H9 (cell line): ENCODE measurements around the gene SIRT7. TPM values are rescaled to one million over a fixed set of nuclear protein-coding genes. Genes with fewer than 3 reads are reported as not detected.

Source experiments
- DNase-seq: peaks from one replicate; pipeline ENCODE4 v3.0.0-alpha.2; 2017
- H2AFZ ChIP-seq: one replicate; pipeline ENCODE4 v1.6.1; 2013; ENCODE audit warnings: mild to moderate bottlenecking, low read length, control low read depth, moderate library complexity
- H2AK5ac ChIP-seq: 2 replicates; pipeline ENCODE4 v1.6.1; 2013; ENCODE audit warnings: low read length, control low read depth, mixed read lengths; ENCODE audit not compliant: insufficient read length
- H2BK120ac ChIP-seq: one replicate; pipeline ENCODE4 v1.6.1; 2013; ENCODE audit warnings: low read depth, mild to moderate bottlenecking, low read length, control low read depth, inconsistent platforms; ENCODE audit not compliant: poor library complexity, severe bottlenecking
- H2BK12ac ChIP-seq: 2 replicates; pipeline ENCODE4 v1.6.1; 2013; ENCODE audit warnings: low read length, control low read depth, mixed read lengths, low read depth; ENCODE audit not compliant: insufficient read length
- H2BK15ac ChIP-seq: 2 replicates; pipeline ENCODE4 v1.6.1; 2013; ENCODE audit warnings: low read depth, low read length, control low read depth
- H2BK20ac ChIP-seq: one replicate; pipeline ENCODE4 v1.6.1; 2013; ENCODE audit warnings: low read depth, mild to moderate bottlenecking, low read length, control low read depth, inconsistent platforms; ENCODE audit not compliant: poor library complexity, severe bottlenecking
- H2BK5ac ChIP-seq: 2 replicates; pipeline ENCODE4 v1.6.1; 2013; ENCODE audit warnings: low read length, control low read depth, mixed read lengths; ENCODE audit not compliant: insufficient read length
- H3K14ac ChIP-seq: 2 replicates; pipeline ENCODE4 v1.6.1; 2013; ENCODE audit warnings: low read length, control low read depth; ENCODE audit not compliant: insufficient read depth
- H3K18ac ChIP-seq: 2 replicates; pipeline ENCODE4 v1.6.1; 2013; ENCODE audit warnings: low read depth, mild to moderate bottlenecking, mixed read lengths, low read length, control low read depth; ENCODE audit not compliant: insufficient read length
- H3K23ac ChIP-seq: 2 replicates; pipeline ENCODE4 v1.6.1; 2013; ENCODE audit warnings: low read length, control low read depth, mixed read lengths, low read depth; ENCODE audit not compliant: insufficient read length
- H3K23me2 ChIP-seq: 2 replicates; pipeline ENCODE4 v1.6.1; 2013; ENCODE audit warnings: low read depth, mild to moderate bottlenecking, mixed read lengths, low read length, control low read depth; ENCODE audit not compliant: insufficient read length, poor library complexity, severe bottlenecking
- H3K27ac ChIP-seq: 2 replicates; pipeline ENCODE4 v1.5.1; 2013; ENCODE audit warnings: low read length, control low read depth, mixed read lengths, low read depth; ENCODE audit not compliant: insufficient read length
- H3K27me3 ChIP-seq: 2 replicates; pipeline ENCODE4 v1.6.1; 2013; ENCODE audit warnings: low read length, control low read depth, inconsistent platforms; ENCODE audit not compliant: insufficient read depth
- H3K4ac ChIP-seq: 2 replicates; pipeline ENCODE4 v1.6.1; 2013; ENCODE audit warnings: low read depth, mild to moderate bottlenecking, control low read depth, inconsistent platforms, low read length, moderate library complexity
- H3K4me1 ChIP-seq: 2 replicates; pipeline ENCODE4 v1.6.1; 2013; ENCODE audit warnings: low read length, control low read depth, inconsistent platforms; ENCODE audit not compliant: insufficient read depth
- H3K4me2 ChIP-seq: 2 replicates; pipeline ENCODE4 v1.6.1; 2013; ENCODE audit warnings: low read length, control low read depth, mixed read lengths; ENCODE audit not compliant: insufficient read length, insufficient read depth
- H3K56ac ChIP-seq: 2 replicates; pipeline ENCODE4 v1.6.1; 2013; ENCODE audit warnings: low read depth, mild to moderate bottlenecking, mixed read lengths, low read length, control low read depth; ENCODE audit not compliant: insufficient read length
- H3K79me1 ChIP-seq: 2 replicates; pipeline ENCODE4 v1.6.1; 2013; ENCODE audit warnings: low read depth, mild to moderate bottlenecking, moderate library complexity, low read length, control low read depth, inconsistent platforms; ENCODE audit not compliant: insufficient read depth, poor library complexity, severe bottlenecking
- H3K79me2 ChIP-seq: 2 replicates; pipeline ENCODE4 v1.6.1; 2013; ENCODE audit warnings: low read length, control low read depth, inconsistent platforms; ENCODE audit not compliant: insufficient read depth
- H3K9ac ChIP-seq: 2 replicates; pipeline ENCODE4 v1.6.1; 2013; ENCODE audit warnings: low read length, control low read depth, mixed read lengths; ENCODE audit not compliant: insufficient read length; ENCODE audit errors: extremely low read depth
- H3K9me3 ChIP-seq: one replicate; pipeline ENCODE4 v1.6.1; 2013; ENCODE audit warnings: low read depth, low read length, inconsistent platforms; ENCODE audit not compliant: control insufficient read depth
- H3T11ph ChIP-seq: one replicate; pipeline ENCODE4 v1.6.1; 2013; ENCODE audit warnings: mild to moderate bottlenecking, low read length, control low read depth, inconsistent platforms
- H4K20me1 ChIP-seq: one replicate; pipeline ENCODE4 v1.6.1; 2013; ENCODE audit not compliant: control insufficient read depth, insufficient read length, insufficient read depth
- H4K5ac ChIP-seq: 2 replicates; pipeline ENCODE4 v1.6.1; 2013; ENCODE audit warnings: low read depth, mild to moderate bottlenecking, mixed read lengths, low read length, control low read depth; ENCODE audit not compliant: insufficient read length
- H4K8ac ChIP-seq: replicated peaks from 2 replicates; pipeline ENCODE4 v1.6.1; 2013; ENCODE audit warnings: low read length, control low read depth, mixed read lengths, low read depth; ENCODE audit not compliant: insufficient read length
- H4K91ac ChIP-seq: 2 replicates; pipeline ENCODE4 v1.6.1; 2013; ENCODE audit warnings: low read depth, mild to moderate bottlenecking, moderate library complexity, mixed read lengths, low read length, control low read depth; ENCODE audit not compliant: insufficient read length
- H3K27ac Mint-ChIP-seq, 3 experiments: 2 replicates in 2 of 3; 3 replicates in 1 of 3; pipeline ENCODE4 v1.8.0; 2020 to 2021; ENCODE audit warnings: mixed read lengths in 3 of 3, mild to moderate bottlenecking in 1 of 3, moderate library complexity in 1 of 3
- H3K27me3 Mint-ChIP-seq: 2 replicates; pipeline ENCODE4 v1.8.0; 2021; ENCODE audit warnings: low read depth, mild to moderate bottlenecking, moderate library complexity, mixed read lengths
- H3K36me3 Mint-ChIP-seq, 3 experiments: 2 replicates in 2 of 3; 3 replicates in 1 of 3; pipeline ENCODE4 v1.8.0; 2020 to 2021; ENCODE audit warnings: low read depth in 3 of 3, mixed read lengths in 3 of 3; ENCODE audit not compliant: insufficient read depth in 1 of 3
- H3K4me1 Mint-ChIP-seq, 2 experiments: 2 replicates each; pipeline ENCODE4 v1.8.0; 2020; ENCODE audit warnings: mixed read lengths in 2 of 2
- H3K4me3 Mint-ChIP-seq, 2 experiments: 2 replicates in 1 of 2; 3 replicates in 1 of 2; pipeline ENCODE4 v1.8.0; 2020 to 2021; ENCODE audit warnings: mild to moderate bottlenecking in 2 of 2, mixed read lengths in 2 of 2, moderate library complexity in 1 of 2
- H3K9me3 Mint-ChIP-seq, 2 experiments: 2 replicates in 1 of 2; 3 replicates in 1 of 2; pipeline ENCODE4 v1.8.0; 2020; ENCODE audit warnings: mild to moderate bottlenecking in 2 of 2, mixed read lengths in 2 of 2, moderate library complexity in 1 of 2
- CTCF ChIP-seq: fragments of 200-600 bp; sonication (generic); conservative IDR thresholded peaks from 3 replicates; pipeline ENCODE4 v1.8.0; 2021; ENCODE audit warnings: antibody characterized with exemption, mild to moderate bottlenecking
- WGBS: extraction: QIAGEN DNeasy Blood & Tissue Kit; methylation state at CpG from one replicate; pipeline ENCODE4 v1.1.7; 2013; ENCODE audit warnings: missing lambda C conversion rate, low lambda C conversion rate, mixed read lengths; ENCODE audit not compliant: insufficient read length; ENCODE audit errors: extremely low coverage; 5-methylcytosine and 5-hydroxymethylcytosine counted together
- total RNA-seq: library from RNA; stranded (reverse); gene quantifications from 2 replicates; pipeline ENCODE4 v1.2.1, GENCODE V29; 2021

The SIRT7 gene
- total RNA-seq, 1 experiment from 2014 or later, result 29.7 TPM

GRCh38 chr17:81944858-81945257 is 26.9 kb upstream of the SIRT7 start:
- Histone ChIP-seq H3K56ac (no peak overlapping the region), H2BK20ac (no peak overlapping the region), H2BK12ac (no peak overlapping the region), H2BK120ac (no peak overlapping the region), H2BK5ac (no peak overlapping the region), H2AFZ (no peak overlapping the region), H3K4ac (no peak overlapping the region), H2BK15ac (no peak overlapping the region), H3K27me3 (no peaks in the 10 kb centered on the region), H4K5ac (no peak overlapping the region), H3K79me1 (no peaks in the 10 kb centered on the region), H3K27ac (no peak overlapping the region), H3K9me3 (no peaks in the 10 kb centered on the region), H3K23ac (no peak overlapping the region), H4K91ac (no peak overlapping the region), H3K79me2 (no peaks in the 10 kb centered on the region), H3K23me2 (no peaks in the 10 kb centered on the region), H3T11ph (no peak overlapping the region), H4K20me1 (no peaks in the 10 kb centered on the region), H3K4me2 (no peak overlapping the region), H2AK5ac (no peak overlapping the region), H3K18ac (no peak overlapping the region), H4K8ac (no peak overlapping the region), H3K4me1 (no peaks in the 10 kb centered on the region; the same call in 1 of the 2 replicates), H3K14ac (no peak overlapping the region), H3K9ac (no peak overlapping the region)
- no peak overlapping the region for H3K27ac Mint-ChIP-seq
- peaks cover 11 to 19% of the 10 kb centered on the region in 2 experiments for H3K4me1 Mint-ChIP-seq
- no peaks in the 10 kb centered on the region for H3K9me3 Mint-ChIP-seq
- TF ChIP-seq CTCF, result no peak
- WGBS, result no CpG with 5 or more reads among the region's 9 CpGs
- no peak for DNase-seq
- H3K36me3 Mint-ChIP-seq, result no peaks in the 10 kb centered on the region
- H3K27me3 Mint-ChIP-seq, result peaks cover 67% of the 10 kb centered on the region
- no peak overlapping the region for H3K4me3 Mint-ChIP-seq
